GM21447 (cell line): ENCODE data around the gene C5AR1.
"Not testable (repeated sequence)": the region's sequence is repeated elsewhere in the genome, so short reads cannot be mapped to it uniquely, and the experiment has no call there.

Experiments
- ATAC-seq: cut with Tn5 transposase; IDR thresholded peaks from one replicate; pipeline ENCODE4 v1.9.1; 2021; ENCODE audit not compliant: unreplicated experiment

C5AR1 gene

DNA sequence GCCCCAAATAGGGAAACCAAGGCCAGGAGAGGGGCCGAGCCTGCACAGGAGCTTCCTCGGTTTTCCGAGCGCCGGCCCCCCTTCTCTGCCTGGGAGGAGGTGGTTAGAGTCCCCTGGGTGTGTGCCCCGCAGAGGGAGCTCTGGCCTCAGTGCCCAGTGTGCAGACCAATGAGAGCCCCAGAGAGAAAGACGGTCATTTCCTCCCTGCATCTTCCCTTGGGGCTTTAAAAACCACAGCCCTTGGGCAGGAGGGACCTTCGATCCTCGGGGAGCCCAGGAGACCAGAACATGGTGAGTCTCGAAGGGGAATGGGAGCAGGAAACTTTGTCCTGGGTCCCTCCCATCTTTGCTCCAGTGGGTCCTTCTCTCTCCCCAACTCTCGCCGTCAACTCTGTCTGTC lies at the start of gene C5AR1:
TSS of gene C5AR1 (plus strand) at position 254 of the 400 bp plus-strand sequence. CDS start at position 289, 35 bp downstream.
- ATAC-seq: no peak

GRCh38 chr19:47260476-47260875 lies 49.2 kb upstream of the C5AR1 start:
- ATAC-seq: no peak

DNA sequence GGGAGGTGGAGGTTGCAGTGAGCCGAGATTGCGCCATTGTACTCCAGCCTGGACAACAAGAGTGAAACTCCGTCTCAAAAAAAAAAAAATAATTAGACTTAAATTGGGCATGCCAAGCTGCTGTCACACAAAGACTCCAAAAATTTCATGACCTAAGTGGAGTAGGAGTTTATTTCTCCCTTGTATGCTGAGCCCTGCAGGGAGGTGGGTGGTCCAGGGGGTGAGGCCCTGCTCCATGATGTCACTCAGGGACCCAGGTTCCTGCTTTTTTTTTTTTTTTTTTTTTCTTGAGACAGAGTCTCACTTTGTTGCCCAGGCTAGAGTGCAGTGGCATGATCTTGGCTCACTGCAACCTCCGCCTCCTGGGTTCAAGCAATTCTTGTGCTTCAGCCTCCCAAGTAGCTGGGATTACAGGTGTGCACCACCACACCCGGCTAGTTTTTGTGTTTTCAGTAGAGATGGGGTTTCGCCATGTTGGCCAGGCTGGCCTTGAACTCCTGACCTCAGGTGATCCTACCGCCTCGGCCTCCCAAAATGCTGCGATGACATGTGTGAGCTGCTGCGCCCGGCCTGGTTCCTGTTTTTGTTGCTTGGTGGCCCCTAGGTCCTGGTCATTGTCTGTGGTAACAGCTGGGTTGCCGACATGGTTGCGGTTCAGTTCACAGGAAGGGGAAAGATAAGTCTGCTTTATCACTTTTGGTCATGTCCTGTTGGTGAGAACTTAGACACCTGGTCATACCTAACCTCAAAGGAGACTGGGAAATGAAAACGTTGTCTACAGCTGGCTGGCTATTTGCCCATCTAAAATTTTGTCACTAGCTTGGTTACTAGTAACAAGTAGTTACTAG lies 47.5 kb upstream of the C5AR1 start:
- ATAC-seq: peak; percentile 68

DNA sequence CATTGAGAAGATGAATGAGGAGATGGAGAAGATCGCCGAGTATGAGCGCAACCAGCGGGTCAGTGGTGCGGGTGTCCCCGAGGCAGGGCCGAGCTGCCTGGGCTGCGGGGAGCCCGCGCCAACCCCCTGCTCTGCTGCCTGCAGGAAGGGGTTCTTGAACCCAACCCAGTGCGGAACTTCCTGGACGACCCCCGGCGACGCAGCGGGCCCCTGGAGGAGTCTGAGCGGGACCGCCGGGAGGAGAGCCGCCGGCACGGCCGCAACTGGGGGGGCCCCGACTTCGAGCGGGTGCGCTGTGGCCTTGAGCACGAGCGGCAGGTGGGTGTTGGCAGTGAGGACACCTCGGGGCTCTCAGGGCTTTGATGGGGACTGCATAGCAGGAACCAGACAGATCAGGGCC lies 45.0 kb upstream of the C5AR1 start:
- no peak for ATAC-seq

- no peak for ATAC-seq
Measured at GRCh38 chr19:47266401-47266941, 43.2 kb upstream of the C5AR1 start.

- ATAC-seq: no peak
Measured at GRCh38 chr19:47267350-47267759, 42.3 kb upstream of the C5AR1 start.

DNA sequence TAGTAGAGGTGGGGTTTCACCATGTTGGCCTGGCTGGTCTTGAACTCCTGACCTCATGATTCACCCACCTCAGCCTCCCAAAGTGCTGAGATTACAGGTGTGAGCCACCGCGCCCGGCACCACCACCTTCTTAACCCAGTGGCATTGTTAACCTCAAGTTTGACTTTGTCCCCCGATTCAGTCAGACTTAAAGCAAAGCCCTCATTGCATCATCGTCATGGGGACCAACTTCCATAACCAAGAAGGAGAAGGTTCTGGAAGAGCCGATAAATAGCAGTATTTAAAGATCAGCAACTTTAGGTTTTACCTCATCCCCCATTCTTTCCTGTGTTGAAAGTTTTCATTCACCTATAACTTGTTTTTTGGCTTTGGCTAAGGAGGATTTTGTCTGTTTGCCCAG lies 41.6 kb upstream of the C5AR1 start:
- no peak for ATAC-seq

DNA sequence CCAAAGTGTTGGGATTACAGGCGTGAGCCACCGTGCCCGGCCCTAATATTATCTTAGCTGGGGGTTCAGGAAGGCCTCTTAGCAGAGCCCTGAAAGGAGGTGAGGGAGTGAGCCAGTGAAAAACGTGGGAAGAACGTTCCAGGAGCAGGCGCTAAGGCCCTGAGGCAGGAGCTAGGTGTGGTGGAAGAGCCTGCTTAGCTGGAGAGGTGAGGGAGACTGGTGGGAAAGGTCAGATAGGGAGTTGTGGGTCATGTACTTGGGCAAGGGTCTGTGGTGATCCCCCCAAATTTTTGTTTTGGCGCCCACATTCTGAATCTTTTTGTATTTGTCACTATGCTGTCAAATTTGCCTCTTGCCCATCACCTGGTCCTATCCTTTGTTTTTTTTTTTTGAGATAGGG lies 40.1 kb upstream of the C5AR1 start:
- ATAC-seq: no peak

DNA sequence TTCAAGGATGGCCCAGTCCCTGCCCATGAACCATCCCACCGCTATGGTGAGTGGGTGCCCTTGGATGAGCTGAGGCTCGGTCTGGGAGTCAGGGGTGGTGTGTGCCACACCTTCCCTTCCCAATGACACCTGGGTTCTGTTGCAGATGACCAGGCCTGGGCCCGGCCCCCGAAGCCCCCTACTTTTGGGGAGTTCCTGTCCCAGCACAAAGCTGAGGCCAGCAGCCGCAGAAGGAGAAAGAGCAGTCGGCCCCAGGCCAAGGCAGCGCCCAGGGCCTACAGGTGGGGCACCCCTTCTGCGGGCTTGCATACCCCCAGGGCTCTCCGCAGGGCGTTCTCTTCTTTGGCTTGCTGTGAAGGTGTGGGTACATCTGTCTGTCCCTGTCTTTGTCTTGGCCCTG lies 39.3 kb upstream of the C5AR1 start:
- ATAC-seq: no peak

DNA sequence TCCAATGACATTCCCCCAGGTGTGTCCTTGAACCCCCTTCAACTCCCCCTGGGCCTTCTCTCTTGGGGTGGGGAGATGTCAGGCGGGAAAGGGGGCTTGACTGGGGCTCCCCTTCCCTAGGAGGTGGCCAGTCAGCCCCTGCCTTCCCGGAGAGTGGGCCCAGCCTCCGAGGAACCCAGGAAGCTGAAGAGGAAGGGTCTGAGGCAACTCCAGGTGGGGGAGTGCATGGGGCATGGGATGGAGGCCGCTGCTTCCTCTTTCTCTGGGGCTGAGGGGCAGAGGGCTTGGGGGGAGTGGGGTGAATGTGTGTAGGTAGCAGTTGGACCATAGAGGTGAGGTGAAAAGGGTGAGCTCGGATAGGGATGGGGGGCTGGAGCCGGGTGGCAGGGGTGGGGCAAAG lies 37.7 kb upstream of the C5AR1 start:
- ATAC-seq: no peak

- ATAC-seq: peak; percentile 4
Measured at GRCh38 chr19:47272448-47273312, 37.0 kb upstream of the C5AR1 start.

DNA sequence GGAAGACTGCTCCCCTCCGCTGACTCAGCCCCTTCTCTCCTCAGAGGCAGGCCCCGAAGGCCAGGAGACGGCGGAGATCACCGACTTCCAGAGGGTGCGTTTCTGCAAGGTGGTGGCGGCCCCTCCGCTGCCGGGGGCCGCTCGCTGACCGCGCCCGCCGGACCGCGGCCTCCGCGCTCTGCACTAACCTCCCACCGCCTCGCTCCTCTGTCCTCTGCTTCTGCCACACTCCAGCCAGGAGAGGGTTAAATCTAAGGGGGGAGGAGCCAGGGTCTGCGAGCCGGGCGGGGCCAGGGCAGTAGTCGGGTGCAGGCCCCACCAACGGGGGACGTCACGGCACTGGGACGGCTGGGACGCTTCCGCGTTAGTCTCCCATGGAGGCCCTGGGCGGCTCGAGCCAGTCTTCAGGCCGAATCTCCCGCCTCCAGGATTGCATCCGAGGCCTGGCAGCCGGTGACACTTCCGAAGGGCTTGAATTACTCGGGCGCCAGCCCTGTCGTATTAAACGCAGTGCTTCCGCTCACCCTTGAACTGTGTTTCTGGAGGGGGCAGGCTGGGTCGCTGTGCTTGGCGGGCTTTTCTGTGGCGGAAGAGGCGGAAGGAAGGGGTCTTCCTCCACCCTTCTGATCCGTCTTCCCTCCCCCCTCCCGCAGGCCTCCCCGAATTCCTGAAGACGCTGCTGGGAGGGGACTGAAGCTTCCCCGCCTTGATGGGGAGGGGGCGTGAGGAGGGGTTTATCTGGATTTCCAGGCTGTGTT lies 36.2 kb upstream of the C5AR1 start:
- peak; percentile 66 for ATAC-seq

DNA sequence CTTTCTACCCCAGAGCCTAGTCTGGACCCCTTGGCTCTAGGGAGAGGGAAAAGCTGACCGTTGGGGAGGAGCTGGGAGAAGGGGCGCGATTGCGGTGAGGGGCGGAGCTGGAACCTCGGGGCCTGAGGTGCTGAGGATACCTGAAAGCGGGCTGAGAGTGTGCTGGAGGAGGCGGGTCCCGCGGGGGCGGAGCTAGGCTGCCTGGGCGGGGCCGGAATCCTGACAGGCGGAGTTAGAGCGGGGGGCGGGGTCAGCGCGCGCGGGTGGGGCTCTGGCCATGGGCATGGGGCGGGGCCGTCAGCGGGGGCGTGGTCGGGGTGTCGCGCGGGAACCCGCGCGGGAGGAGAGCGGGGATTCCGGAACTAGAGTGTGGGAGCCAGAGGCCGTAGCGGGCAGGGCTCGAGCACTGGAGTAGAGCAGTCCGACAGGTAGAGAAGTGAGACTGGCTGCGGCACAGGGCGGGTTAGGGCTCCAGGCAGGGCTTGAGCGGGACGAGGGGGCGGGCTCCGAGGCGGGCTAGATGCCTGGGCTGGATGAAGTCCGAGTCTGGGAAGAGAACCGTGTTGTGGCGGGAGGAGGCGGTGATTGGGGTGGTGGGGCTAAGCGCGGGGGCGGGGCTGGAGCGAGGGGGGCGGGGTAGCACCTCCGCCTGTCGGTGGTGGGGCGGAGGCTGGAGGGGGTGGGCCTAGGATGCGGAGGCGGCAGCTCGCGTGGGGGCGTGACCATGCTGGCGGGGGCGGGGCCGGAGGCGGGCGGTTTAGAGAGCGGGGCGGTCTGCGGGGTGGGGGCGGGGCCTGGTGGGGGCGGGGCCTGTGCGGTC lies 35.4 kb upstream of the C5AR1 start, which contains the start of gene INAFM1:
TSS of gene INAFM1 (plus strand) at position 815 of the 820 bp plus-strand sequence. CDS start 35 bp downstream, outside the sequence.
- peak; percentile 56 for ATAC-seq

GRCh38 chr19:47274891-47275761 lies 34.5 kb upstream of the C5AR1 start:
- ATAC-seq: peak; percentile 2

DNA sequence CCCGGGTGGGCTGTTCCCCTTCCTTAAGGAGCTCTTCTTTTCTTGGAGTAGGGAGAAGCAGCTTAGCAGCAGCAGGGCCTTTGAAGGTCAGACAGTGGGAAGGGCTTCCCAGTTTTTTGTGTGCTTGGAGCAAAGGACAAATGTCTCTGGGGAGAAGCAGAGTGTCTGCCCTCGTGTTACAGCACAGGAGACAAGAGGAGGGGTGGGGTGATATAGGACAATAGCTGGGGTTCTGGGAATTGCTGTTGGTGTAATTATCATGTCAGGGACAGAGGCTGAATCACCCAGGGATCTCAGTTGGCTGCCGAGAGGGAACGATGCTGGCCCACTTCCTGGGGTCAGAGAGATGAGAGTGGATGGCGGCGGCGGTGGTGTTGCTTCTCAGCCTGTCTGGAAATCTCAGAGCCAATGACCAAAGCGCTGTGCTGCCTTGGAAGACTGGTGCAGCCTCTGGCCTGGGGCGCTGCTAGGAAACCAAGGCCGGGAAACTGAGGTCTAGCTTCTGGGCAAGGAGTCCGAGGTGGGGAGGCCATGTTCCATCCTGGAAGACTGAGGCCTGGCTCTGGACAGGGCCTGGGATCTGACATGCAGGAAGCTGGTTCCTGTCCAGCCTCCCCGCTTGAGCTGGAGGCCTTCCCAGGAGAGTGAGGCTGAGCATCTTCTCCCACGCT lies 33.7 kb upstream of the C5AR1 start:
- ATAC-seq: no peak

GRCh38 chr19:47276513-47276912 lies 33.1 kb upstream of the C5AR1 start:
- not testable (repeated sequence) for ATAC-seq

DNA sequence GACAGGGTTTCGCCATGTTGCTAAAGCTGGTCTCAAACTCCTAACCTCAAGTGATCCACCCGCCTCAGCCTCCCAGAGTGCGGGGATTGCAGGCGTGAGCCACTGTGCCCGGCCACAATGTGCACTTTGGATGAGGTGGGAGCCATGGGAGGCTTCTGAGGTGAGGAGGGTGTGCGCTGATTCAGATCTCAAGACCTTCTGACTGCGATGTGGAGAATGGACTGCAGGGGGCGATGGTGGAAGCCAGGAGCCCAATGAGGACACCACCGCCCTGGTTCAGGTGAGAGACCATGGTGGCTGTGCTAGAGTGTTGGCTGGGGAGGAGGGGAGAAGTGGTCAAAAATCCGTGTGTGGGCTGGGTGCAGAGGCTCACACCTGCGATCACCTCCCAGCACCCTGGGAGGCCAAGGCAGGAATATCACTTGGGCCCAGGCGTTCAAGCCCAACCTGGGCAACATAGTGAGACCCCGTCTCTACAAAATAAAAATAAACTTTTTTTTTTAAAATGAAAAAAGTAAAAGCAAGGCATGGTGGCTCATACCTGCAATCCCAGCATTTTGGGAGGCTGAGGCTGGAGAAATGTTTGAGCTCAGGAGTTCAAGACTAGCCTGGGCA lies 29.4 kb upstream of the C5AR1 start:
- no peak for ATAC-seq
